HCT116 (cell line): Measurements from ENCODE around the gene SHC1. TPM values are rescaled to one million over a fixed set of nuclear protein-coding genes. Genes with fewer than 3 reads are reported as not detected.

ENCODE experiments used
- ATAC-seq: fragments of 200-7000 bp; cut with Tn5 transposase; 2 replicates; pipeline ENCODE4 v1.9.1; 2020; ENCODE audit warnings: mild to moderate bottlenecking, moderate library complexity
- BruUV-seq: library from RNA; stranded (reverse); fragments of 400-500 nt; replicated peaks from 2 replicates; lab custom pipeline; 2021; lab: Mats Ljungman, UMichigan
- CTCF ChIA-PET: fragments of 300-600 bp; sonication (Branson Sonifier 250); formaldehyde crosslinking; loops from one replicate; lab custom pipeline; 2021; ENCODE audit warnings: antibody characterized with exemption; lab: Charles Lee
- POLR2A ChIA-PET: fragments of 300-600, 350-600 bp; sonication (Branson Sonifier 250); formaldehyde crosslinking; loops from one replicate; lab custom pipeline; 2021; ENCODE audit warnings: antibody characterized with exemption; lab: Charles Lee
- RAD21 ChIA-PET, 2 experiments: fragments of 300-600 bp; sonication (Branson Sonifier 250); formaldehyde crosslinking; loops; one replicate each; lab custom pipeline; 2023; ENCODE audit warnings: low total read pairs in 2 of 2; ENCODE audit not compliant: uncharacterized antibody in 2 of 2, unreplicated experiment in 2 of 2, low non-redundant PET in 1 of 2; lab: Charles Lee
- DNase-seq: peaks from one replicate; pipeline ENCODE4 v3.0.0-alpha.2; 2010; ENCODE audit warnings: low read depth, low spot score
- H2AFZ ChIP-seq: fragments of 200-600 bp; shearing (Covaris generic), sonication (generic); 2 replicates; pipeline ENCODE4 v1.6.1; 2017; ENCODE audit warnings: low read depth, mixed run types, mixed read lengths, antibody characterized with exemption, low read length; ENCODE audit not compliant: poor library complexity, severe bottlenecking
- H3K27ac ChIP-seq: 2 replicates; pipeline ENCODE4 v1.5.1; 2012; ENCODE audit warnings: low read depth, low read length
- H3K27me3 ChIP-seq: fragments of 200-600 bp; sonication (generic); 2 replicates; pipeline ENCODE4 v1.6.1; 2016; ENCODE audit warnings: mixed run types, low read length, mixed read lengths; ENCODE audit not compliant: insufficient read depth
- H3K36me3 ChIP-seq, 2 experiments: fragments of 200-500 bp in 1 of 2; fragments of 200-600 bp in 1 of 2; sonication (Bioruptor generic) in 1 of 2; sonication (generic) in 1 of 2; 2 replicates each; pipeline versions ENCODE4 v1.5.1 to v1.6.1; 2014 to 2016; ENCODE audit warnings: low read length in 2 of 2, inconsistent platforms in 1 of 2, mixed read lengths in 1 of 2, mixed run types in 1 of 2; ENCODE audit not compliant: insufficient read depth in 2 of 2, control insufficient read depth in 1 of 2
- H3K4me1 ChIP-seq, 2 experiments: fragments of 200-600 bp in 1 of 2; sonication (generic) in 1 of 2; 2 replicates each; pipeline versions ENCODE4 v1.5.1 to v1.6.1; 2012 to 2017; ENCODE audit warnings: low read length in 2 of 2, inconsistent platforms in 1 of 2, mild to moderate bottlenecking in 1 of 2, mixed read lengths in 1 of 2, mixed run types in 1 of 2, moderate library complexity in 1 of 2; ENCODE audit not compliant: insufficient read depth in 2 of 2, control insufficient read depth in 1 of 2
- H3K4me2 ChIP-seq: fragments of 200-600 bp; sonication (generic); 2 replicates; pipeline ENCODE4 v1.6.1; 2017; ENCODE audit warnings: mixed run types, low read length, mixed read lengths
- H3K4me3 ChIP-seq, 2 experiments: fragments of 200-600 bp in 1 of 2; sonication (generic) in 1 of 2; replicated peaks in 1 of 2; 2 replicates each; pipeline ENCODE4 v1.5.1; 2011 to 2016; ENCODE audit warnings: low read length in 2 of 2, control low read depth in 1 of 2, low read depth in 1 of 2, mild to moderate bottlenecking in 1 of 2, mixed read lengths in 1 of 2, mixed run types in 1 of 2
- H3K79me2 ChIP-seq: fragments of 200-600 bp; sonication (generic); 2 replicates; pipeline ENCODE4 v1.6.1; 2017; ENCODE audit warnings: mild to moderate bottlenecking, mixed run types, low read length, moderate library complexity, mixed read lengths; ENCODE audit not compliant: insufficient read depth
- H3K9ac ChIP-seq: fragments of 200-600 bp; sonication (generic); 2 replicates; pipeline ENCODE4 v1.6.1; 2016; ENCODE audit warnings: low read length, mixed read lengths
- H3K9me2 ChIP-seq: fragments of 200-600 bp; sonication (generic), shearing (Covaris generic); 2 replicates; pipeline ENCODE4 v1.6.1; 2017; ENCODE audit warnings: mixed run types, mild to moderate bottlenecking, moderate library complexity; ENCODE audit not compliant: insufficient read depth
- H3K9me3 ChIP-seq, 2 experiments: fragments of 200-500 bp in 1 of 2; fragments of 200-600 bp in 1 of 2; sonication (Bioruptor generic) in 1 of 2; sonication (generic) in 1 of 2; 2 replicates each; pipeline ENCODE4 v1.6.1; 2014 to 2017; ENCODE audit warnings: low read length in 2 of 2, mixed read lengths in 2 of 2, inconsistent platforms in 1 of 2, low read depth in 1 of 2, mild to moderate bottlenecking in 1 of 2, mixed run types in 1 of 2, moderate library complexity in 1 of 2; ENCODE audit not compliant: control insufficient read depth in 1 of 2, insufficient read depth in 1 of 2
- H4K20me1 ChIP-seq: fragments of 200-600 bp; sonication (generic), shearing (Covaris generic); 2 replicates; pipeline ENCODE4 v1.6.1; 2017; ENCODE audit warnings: mixed run types, mild to moderate bottlenecking, moderate library complexity; ENCODE audit not compliant: insufficient read depth
- CBX3 ChIP-seq: IDR thresholded peaks from 2 replicates; pipeline ENCODE4 v1.6.1; 2012; ENCODE audit warnings: low read depth
- CTCF ChIP-seq, 3 experiments: fragments of 200-600 bp in 1 of 3; sonication (generic) in 1 of 3; IDR thresholded peaks in 2 of 3; conservative IDR thresholded peaks in 1 of 3; 2 replicates each; pipeline ENCODE4 v1.5.1; 2012 to 2017; ENCODE audit warnings: low read depth in 2 of 3, low read length in 2 of 3, antibody characterized with exemption in 1 of 3, borderline replicate concordance in 1 of 3, control low read depth in 1 of 3, mild to moderate bottlenecking in 1 of 3, mixed read lengths in 1 of 3, mixed run types in 1 of 3, moderate library complexity in 1 of 3; ENCODE audit not compliant: insufficient read depth in 1 of 3
- EGR1 ChIP-seq: IDR thresholded peaks from 2 replicates; pipeline ENCODE4 v1.6.1; 2012; ENCODE audit warnings: low read depth
- ELF1 ChIP-seq: IDR thresholded peaks from 2 replicates; pipeline ENCODE4 v1.6.1; 2012; ENCODE audit warnings: low read depth, borderline replicate concordance
- EZH2 ChIP-seq: fragments of 200-600 bp; sonication (generic); IDR thresholded peaks from 2 replicates; pipeline ENCODE4 v1.6.1; 2017; ENCODE audit warnings: antibody characterized with exemption, mixed run types
- EZH2phosphoT487 ChIP-seq: fragments of 200-600 bp; IDR thresholded peaks from 2 replicates; pipeline ENCODE4 v1.6.1; 2018; ENCODE audit warnings: antibody characterized with exemption, borderline replicate concordance
- RAD21 ChIP-seq: IDR thresholded peaks from 2 replicates; pipeline ENCODE4 v1.6.1; 2012; ENCODE audit warnings: low read depth, mild to moderate bottlenecking
- REST ChIP-seq: IDR thresholded peaks from 2 replicates; pipeline ENCODE4 v1.6.1; 2012; ENCODE audit warnings: low read depth
- SP1 ChIP-seq: IDR thresholded peaks from 2 replicates; pipeline ENCODE4 v1.6.1; 2012; ENCODE audit warnings: low read depth
- TCF7L2 ChIP-seq: IDR thresholded peaks from 2 replicates; pipeline ENCODE4 v1.7.0; 2011; ENCODE audit warnings: borderline replicate concordance, inconsistent platforms; ENCODE audit not compliant: insufficient read depth, insufficient read length; ENCODE audit errors: extremely low read depth
- YY1 ChIP-seq: IDR thresholded peaks from 2 replicates; pipeline ENCODE4 v1.6.1; 2011; ENCODE audit warnings: low read length, low read depth, moderate library complexity, mild to moderate bottlenecking; ENCODE audit not compliant: insufficient replicate concordance; ENCODE audit errors: extremely low read depth
- ZBTB33 ChIP-seq: IDR thresholded peaks from 2 replicates; pipeline ENCODE4 v1.6.1; 2011; ENCODE audit warnings: mild to moderate bottlenecking, low read length, moderate library complexity; ENCODE audit not compliant: insufficient replicate concordance; ENCODE audit errors: extremely low read depth
- intact Hi-C: fragments of 100-400 bp; cut with micrococcal nuclease; formaldehyde crosslinking; loops from 2 replicates; pipeline ENCODE4 v1.10.0; 2022
- total RNA-seq: library from RNA; stranded (reverse); gene quantifications from one replicate; pipeline ENCODE4 v1.2.1, GENCODE V29; 2021; ENCODE audit not compliant: unreplicated experiment

The SHC1 gene
- total RNA-seq, 1 experiment from 2014 or later: 148 TPM

- Histone ChIP-seq H3K9ac (peak overlapping the region; percentile 11; the same call in 1 of the 2 replicates), H3K4me1 (peaks cover 13 to 61% of the 10 kb centered on the region in 2 experiments), H3K4me2 (peak overlapping the region; percentile 53), H3K9me2 (no peaks in the 10 kb centered on the region), H3K9me3 (no peaks in the 10 kb centered on the region), H3K27ac (peak overlapping the region; percentile 30; the same call in 1 of the 2 replicates), H3K36me3 (peaks cover 13 to 27% of the 10 kb centered on the region in 2 experiments; a peak in 3 of 4 replicates), H2AFZ (no peak overlapping the region), H3K4me3 (no peak overlapping the region), H4K20me1 (no peaks in the 10 kb centered on the region), H3K27me3 (no peaks in the 10 kb centered on the region), H3K79me2 (peaks cover 57% of the 10 kb centered on the region)
- intact Hi-C loops: no loop called here
- no peak for TF ChIP-seq EGR1
- TF ChIP-seq SP1: no peak
- no peak for TF ChIP-seq YY1
- no peak for TF ChIP-seq RAD21
- TF ChIP-seq CBX3: no peak
- TF ChIP-seq ZBTB33: no peak
- TF ChIP-seq REST: no peak
- TF ChIP-seq EZH2phosphoT487: no peak
- TF ChIP-seq EZH2: no peak
- no peak for TF ChIP-seq CTCF (IDR thresholded peaks at IDR 0.05 in 2 of 3, conservative IDR thresholded peaks at IDR 0.05 in 1 of 3; ENCODE audit: borderline replicate concordance in 1 of 3, insufficient read depth in 1 of 3, low read depth in 2 of 3, low read length in 2 of 3)
- no peak for TF ChIP-seq TCF7L2
- no peak for TF ChIP-seq ELF1
- CTCF ChIA-PET: no interaction called here
- RAD21 ChIA-PET: no interaction called here
- peak; percentile 68 for ATAC-seq
- peak; percentile 62 for DNase-seq
- no TSS peak for BruUV-seq
- POLR2A ChIA-PET: interaction anchor here (0.5 to 1.0 kb wide), 2 partner anchors 11 to 19 kb away, joined by 3 read pairs; no protein-coding TSS in a partner anchor
Measured at GRCh38 chr1:155012026-155012546, 41.5 kb upstream of the SHC1 start.
